GM23248 (cell line): ENCODE data around the gene TAS2R38.

ENCODE experiments used
- EZH2 ChIP-seq: fragments of 200-600 bp; sonication (generic); IDR thresholded peaks from 2 replicates; pipeline ENCODE4 v1.6.1; 2018; ENCODE audit warnings: antibody characterized with exemption, mild to moderate bottlenecking; ENCODE audit not compliant: insufficient read depth, poor library complexity, severe bottlenecking
- EZH2phosphoT487 ChIP-seq: fragments of 200-600 bp; sonication (generic); IDR thresholded peaks from 2 replicates; pipeline ENCODE4 v1.6.1; 2018; ENCODE audit warnings: antibody characterized with exemption, moderate library complexity, mild to moderate bottlenecking, low read depth; ENCODE audit not compliant: insufficient read depth

GRCh38 chr7:141978351-141978750 lies 4.8 kb upstream of the TAS2R38 start:
- TF ChIP-seq EZH2 (no peak), EZH2phosphoT487 (no peak)
